Neural cell (in vitro differentiated cells): ENCODE results near the gene UNC5A. TPM values are rescaled to one million over a fixed set of nuclear protein-coding genes. Genes with fewer than 3 reads are reported as not detected.

Experiments used
- H2AFZ ChIP-seq: fragments of 200-600, 300-800 bp; sonication (generic), shearing (Covaris generic); 2 replicates; pipeline ENCODE4 v1.6.0; 2014; ENCODE audit warnings: low read depth, mild to moderate bottlenecking, antibody characterized with exemption, low read length, moderate library complexity
- H3F3A ChIP-seq: fragments of 200-600 bp; shearing (Covaris generic); 2 replicates; pipeline ENCODE4 v1.6.1; 2016; ENCODE audit warnings: mild to moderate bottlenecking, moderate library complexity, mixed read lengths, antibody characterized with exemption, low read length; ENCODE audit not compliant: insufficient read depth, poor library complexity, severe bottlenecking
- H3K27ac ChIP-seq: fragments of 200-600, 300-800 bp; sonication (generic), shearing (Covaris generic); 2 replicates; pipeline ENCODE4 v1.5.1; 2014; ENCODE audit warnings: mild to moderate bottlenecking, low read length, moderate library complexity
- H3K27me3 ChIP-seq: fragments of 300-800, 200-600 bp; sonication (generic), shearing (Covaris generic); 2 replicates; pipeline ENCODE4 v1.6.0; 2014; ENCODE audit warnings: mild to moderate bottlenecking, low read depth, low read length, moderate library complexity; ENCODE audit not compliant: insufficient read depth
- H3K36me3 ChIP-seq: fragments of 300-800, 200-600 bp; sonication (generic), shearing (Covaris generic); 2 replicates; pipeline ENCODE4 v1.5.1; 2014; ENCODE audit warnings: mild to moderate bottlenecking, antibody characterized with exemption, low read length, moderate library complexity; ENCODE audit not compliant: insufficient read depth
- H3K4me2 ChIP-seq: fragments of 300-800, 200-600 bp; sonication (generic), shearing (Covaris generic); 2 replicates; pipeline ENCODE4 v1.6.0; 2014; ENCODE audit warnings: mild to moderate bottlenecking, low read length
- H3K4me3 ChIP-seq: fragments of 300-800, 200-600 bp; sonication (generic), shearing (Covaris generic); 2 replicates; pipeline ENCODE4 v1.5.1; 2014; ENCODE audit warnings: mild to moderate bottlenecking, low read length, moderate library complexity
- H3K79me2 ChIP-seq: fragments of 200-600 bp; shearing (Covaris generic); replicated peaks from 2 replicates; pipeline ENCODE4 v1.6.0; 2014; ENCODE audit warnings: mild to moderate bottlenecking, low read length, moderate library complexity; ENCODE audit not compliant: insufficient read depth
- H3K9ac ChIP-seq: fragments of 300-800, 200-600 bp; sonication (generic), shearing (Covaris generic); 2 replicates; pipeline ENCODE4 v1.6.1; 2016; ENCODE audit warnings: mild to moderate bottlenecking, low read length, mixed read lengths
- H3K9me2 ChIP-seq: fragments of 200-600 bp; shearing (Covaris generic); 2 replicates; pipeline ENCODE4 v1.6.1; 2016; ENCODE audit warnings: mild to moderate bottlenecking, low read length, mixed read lengths; ENCODE audit not compliant: insufficient read depth
- H3K9me3 ChIP-seq: fragments of 200-600, 300-800 bp; sonication (generic), shearing (Covaris generic); 2 replicates; pipeline ENCODE4 v1.6.1; 2016; ENCODE audit warnings: mild to moderate bottlenecking, mixed run types, low read length, moderate library complexity, mixed read lengths
- H4K20me1 ChIP-seq: fragments of 200-600 bp; shearing (Covaris generic); 2 replicates; pipeline ENCODE4 v1.6.1; 2016; ENCODE audit warnings: mild to moderate bottlenecking, mixed run types; ENCODE audit not compliant: insufficient read depth
- EP300 ChIP-seq: fragments of 450-650 bp; conservative IDR thresholded peaks from 2 replicates; pipeline ENCODE4 v1.6.1; 2014; ENCODE audit warnings: antibody characterized with exemption, mild to moderate bottlenecking, moderate library complexity; ENCODE audit not compliant: poor library complexity, severe bottlenecking
- EZH2 ChIP-seq: fragments of 200-600, 300-800 bp; shearing (Covaris generic), sonication (generic); IDR thresholded peaks from 2 replicates; pipeline ENCODE4 v1.6.1; 2014; ENCODE audit warnings: antibody characterized with exemption, low read length, borderline replicate concordance, mild to moderate bottlenecking; ENCODE audit not compliant: insufficient read depth, poor library complexity, severe bottlenecking
- MXI1 ChIP-seq: fragments of 450-650 bp; conservative IDR thresholded peaks from 2 replicates; pipeline ENCODE4 v1.6.1; 2014; ENCODE audit warnings: antibody characterized with exemption, mild to moderate bottlenecking; ENCODE audit not compliant: poor library complexity, severe bottlenecking
- POLR2AphosphoS5 ChIP-seq: IDR thresholded peaks from 2 replicates; pipeline ENCODE4 v1.6.1; 2012
- RAD21 ChIP-seq: fragments of 450-650 bp; conservative IDR thresholded peaks from 2 replicates; pipeline ENCODE4 v1.6.1; 2014; ENCODE audit warnings: antibody characterized with exemption, mild to moderate bottlenecking, moderate library complexity
- SMC3 ChIP-seq: fragments of 450-650 bp; conservative IDR thresholded peaks from 2 replicates; pipeline ENCODE4 v1.6.1; 2014; ENCODE audit warnings: antibody characterized with exemption, mild to moderate bottlenecking, moderate library complexity; ENCODE audit not compliant: poor library complexity
- TAF1 ChIP-seq: IDR thresholded peaks from 2 replicates; pipeline ENCODE4 v1.6.1; 2012; ENCODE audit warnings: low read depth
- polyA plus RNA-seq: library from polyadenylated mRNA; depleted of rRNA; stranded (reverse); fragments of >200 nt; gene quantifications from 2 replicates; pipeline ENCODE4 v1.2.3, GENCODE V29; 2014
- TF ChIP-seq, protein P1 (sequence below): IDR thresholded peaks from 2 replicates; pipeline ENCODE4 v1.6.1; 2012; ENCODE audit warnings: borderline replicate concordance
- TF ChIP-seq, protein P2 (sequence below): fragments of 450-650 bp; IDR thresholded peaks from 2 replicates; pipeline ENCODE4 v1.5.1; 2014; ENCODE audit warnings: antibody characterized with exemption, mild to moderate bottlenecking, moderate library complexity; ENCODE audit not compliant: poor library complexity, severe bottlenecking

Gene UNC5A
- polyA plus RNA-seq, 1 donor from 2014 or later, result 2.7 TPM

DNA sequence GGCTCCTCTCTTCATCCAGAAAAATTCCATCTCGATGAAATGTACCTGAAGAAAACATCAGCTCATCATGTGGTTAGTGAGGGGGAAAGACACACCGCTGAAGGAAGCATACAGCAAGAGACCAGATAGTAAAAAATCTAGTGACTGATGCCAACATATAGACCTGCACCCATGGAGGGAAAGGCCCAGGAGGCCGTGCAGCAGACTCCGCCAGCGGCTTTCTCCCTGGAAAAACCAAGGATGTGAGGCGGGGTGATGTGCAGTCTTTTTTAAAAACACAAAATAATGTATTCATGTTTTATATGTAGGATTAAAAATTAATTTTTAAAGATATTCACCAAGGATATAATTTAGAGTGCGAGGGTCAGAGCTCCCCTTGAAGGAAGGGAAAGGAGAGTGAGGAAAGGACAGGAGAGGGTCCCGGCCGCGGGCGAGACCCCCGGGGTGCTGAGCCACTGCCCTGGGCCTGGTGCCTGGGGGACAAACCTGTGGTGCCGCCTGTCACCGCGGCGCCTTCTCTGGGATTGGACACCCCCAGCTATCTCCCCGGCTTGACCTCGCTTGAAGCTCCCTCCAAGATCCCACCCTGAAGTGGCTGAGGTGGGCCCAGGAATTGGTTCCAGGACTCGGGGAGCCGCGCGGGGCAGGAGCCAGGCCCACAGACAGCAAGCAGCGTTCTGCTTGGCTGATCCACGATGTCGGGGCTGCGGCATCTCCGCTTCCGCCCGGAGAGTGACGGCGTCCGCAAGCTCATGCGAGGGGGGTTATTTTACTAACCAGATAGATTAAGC is 12.1 kb upstream of the UNC5A start:
- TF ChIP-seq, protein P1, sequence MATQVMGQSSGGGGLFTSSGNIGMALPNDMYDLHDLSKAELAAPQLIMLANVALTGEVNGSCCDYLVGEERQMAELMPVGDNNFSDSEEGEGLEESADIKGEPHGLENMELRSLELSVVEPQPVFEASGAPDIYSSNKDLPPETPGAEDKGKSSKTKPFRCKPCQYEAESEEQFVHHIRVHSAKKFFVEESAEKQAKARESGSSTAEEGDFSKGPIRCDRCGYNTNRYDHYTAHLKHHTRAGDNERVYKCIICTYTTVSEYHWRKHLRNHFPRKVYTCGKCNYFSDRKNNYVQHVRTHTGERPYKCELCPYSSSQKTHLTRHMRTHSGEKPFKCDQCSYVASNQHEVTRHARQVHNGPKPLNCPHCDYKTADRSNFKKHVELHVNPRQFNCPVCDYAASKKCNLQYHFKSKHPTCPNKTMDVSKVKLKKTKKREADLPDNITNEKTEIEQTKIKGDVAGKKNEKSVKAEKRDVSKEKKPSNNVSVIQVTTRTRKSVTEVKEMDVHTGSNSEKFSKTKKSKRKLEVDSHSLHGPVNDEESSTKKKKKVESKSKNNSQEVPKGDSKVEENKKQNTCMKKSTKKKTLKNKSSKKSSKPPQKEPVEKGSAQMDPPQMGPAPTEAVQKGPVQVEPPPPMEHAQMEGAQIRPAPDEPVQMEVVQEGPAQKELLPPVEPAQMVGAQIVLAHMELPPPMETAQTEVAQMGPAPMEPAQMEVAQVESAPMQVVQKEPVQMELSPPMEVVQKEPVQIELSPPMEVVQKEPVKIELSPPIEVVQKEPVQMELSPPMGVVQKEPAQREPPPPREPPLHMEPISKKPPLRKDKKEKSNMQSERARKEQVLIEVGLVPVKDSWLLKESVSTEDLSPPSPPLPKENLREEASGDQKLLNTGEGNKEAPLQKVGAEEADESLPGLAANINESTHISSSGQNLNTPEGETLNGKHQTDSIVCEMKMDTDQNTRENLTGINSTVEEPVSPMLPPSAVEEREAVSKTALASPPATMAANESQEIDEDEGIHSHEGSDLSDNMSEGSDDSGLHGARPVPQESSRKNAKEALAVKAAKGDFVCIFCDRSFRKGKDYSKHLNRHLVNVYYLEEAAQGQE, result no peak
- H3F3A ChIP-seq, result no peaks in the 10 kb centered on the region
- H4K20me1 ChIP-seq, result no peaks in the 10 kb centered on the region
- no peaks in the 10 kb centered on the region for H3K36me3 ChIP-seq
- no peak overlapping the region for H3K27ac ChIP-seq
- H3K9ac ChIP-seq, result no peak overlapping the region
- no peaks in the 10 kb centered on the region for H3K9me2 ChIP-seq
- H3K9me3 ChIP-seq, result no peaks in the 10 kb centered on the region
- H3K4me3 ChIP-seq, result no peak overlapping the region
- H2AFZ ChIP-seq, result no peak overlapping the region
- H3K79me2 ChIP-seq, result no peaks in the 10 kb centered on the region
- no peak overlapping the region for H3K4me2 ChIP-seq
- H3K27me3 ChIP-seq, result no peaks in the 10 kb centered on the region

DNA sequence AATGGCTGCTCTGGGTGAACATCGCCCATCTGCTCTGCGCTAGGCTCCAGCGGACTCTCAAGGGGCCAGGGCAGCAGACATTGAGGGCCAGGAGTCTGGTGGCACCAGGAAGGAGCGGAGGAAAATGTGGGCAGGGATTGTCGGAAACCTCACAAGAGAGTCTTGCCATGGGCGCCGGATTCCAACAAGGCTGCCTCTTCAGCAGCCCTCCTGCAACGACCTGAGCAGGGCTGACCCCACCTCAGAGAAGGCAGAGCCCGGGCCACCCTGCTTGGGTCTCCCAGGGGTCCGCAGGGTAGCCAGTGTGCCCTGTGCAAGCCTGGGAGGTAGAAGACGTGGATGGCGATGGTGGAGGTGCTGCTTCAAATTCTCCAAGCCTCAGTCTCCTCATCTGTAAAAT is 11.4 kb upstream of the UNC5A start:
- Histone ChIP-seq H3K9ac (no peak overlapping the region), H3K4me2 (no peak overlapping the region), H3K27me3 (no peaks in the 10 kb centered on the region), H4K20me1 (no peaks in the 10 kb centered on the region), H3K9me3 (no peaks in the 10 kb centered on the region), H3K4me3 (no peak overlapping the region), H3K79me2 (no peaks in the 10 kb centered on the region), H3K27ac (no peak overlapping the region), H3K9me2 (no peaks in the 10 kb centered on the region), H3F3A (no peaks in the 10 kb centered on the region), H3K36me3 (no peaks in the 10 kb centered on the region), H2AFZ (no peak overlapping the region)
- no peak for TF ChIP-seq TAF1
- no peak for TF ChIP-seq EZH2
- TF ChIP-seq, protein P2, sequence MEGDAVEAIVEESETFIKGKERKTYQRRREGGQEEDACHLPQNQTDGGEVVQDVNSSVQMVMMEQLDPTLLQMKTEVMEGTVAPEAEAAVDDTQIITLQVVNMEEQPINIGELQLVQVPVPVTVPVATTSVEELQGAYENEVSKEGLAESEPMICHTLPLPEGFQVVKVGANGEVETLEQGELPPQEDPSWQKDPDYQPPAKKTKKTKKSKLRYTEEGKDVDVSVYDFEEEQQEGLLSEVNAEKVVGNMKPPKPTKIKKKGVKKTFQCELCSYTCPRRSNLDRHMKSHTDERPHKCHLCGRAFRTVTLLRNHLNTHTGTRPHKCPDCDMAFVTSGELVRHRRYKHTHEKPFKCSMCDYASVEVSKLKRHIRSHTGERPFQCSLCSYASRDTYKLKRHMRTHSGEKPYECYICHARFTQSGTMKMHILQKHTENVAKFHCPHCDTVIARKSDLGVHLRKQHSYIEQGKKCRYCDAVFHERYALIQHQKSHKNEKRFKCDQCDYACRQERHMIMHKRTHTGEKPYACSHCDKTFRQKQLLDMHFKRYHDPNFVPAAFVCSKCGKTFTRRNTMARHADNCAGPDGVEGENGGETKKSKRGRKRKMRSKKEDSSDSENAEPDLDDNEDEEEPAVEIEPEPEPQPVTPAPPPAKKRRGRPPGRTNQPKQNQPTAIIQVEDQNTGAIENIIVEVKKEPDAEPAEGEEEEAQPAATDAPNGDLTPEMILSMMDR, result no peak
- TF ChIP-seq RAD21, result no peak
- no peak for TF ChIP-seq EP300
- TF ChIP-seq, protein P1, result no peak
- TF ChIP-seq POLR2AphosphoS5, result no peak
- TF ChIP-seq SMC3, result no peak
- no peak for TF ChIP-seq MXI1
